ENCODE data around the gene OR4C16. TPM values are rescaled to one million over a fixed set of nuclear protein-coding genes. Genes with fewer than 3 reads are reported as not detected.

The OR4C16 gene
- not detected for polyA plus RNA-seq (ENCODE audit: low read depth in 6 of 6)

GRCh38 chr11:55571828-55572227 lies at the start of gene OR4C16:
Gene OR4C16 (plus strand): TSS chr11:55572128. CDS start chr11:55572128, 0 bp downstream.
- H3K27ac Mint-ChIP-seq = no peak within 1 kb of the TSS
- no peaks in the 10 kb centered on the region for H3K36me3 Mint-ChIP-seq
- no peaks in the 10 kb centered on the region for H3K4me1 Mint-ChIP-seq
- DNase-seq (no peak), ATAC-seq (ENCODE audit: low read depth in 2 of 2) (no peak)
- H3K27me3 Mint-ChIP-seq = no peaks in the 10 kb centered on the region
- H3K4me3 Mint-ChIP-seq = no peak within 1 kb of the TSS
- peaks cover 3 to 26% (median 16%) of the 10 kb centered on the region in 7 donors for H3K9me3 Mint-ChIP-seq

DNA sequence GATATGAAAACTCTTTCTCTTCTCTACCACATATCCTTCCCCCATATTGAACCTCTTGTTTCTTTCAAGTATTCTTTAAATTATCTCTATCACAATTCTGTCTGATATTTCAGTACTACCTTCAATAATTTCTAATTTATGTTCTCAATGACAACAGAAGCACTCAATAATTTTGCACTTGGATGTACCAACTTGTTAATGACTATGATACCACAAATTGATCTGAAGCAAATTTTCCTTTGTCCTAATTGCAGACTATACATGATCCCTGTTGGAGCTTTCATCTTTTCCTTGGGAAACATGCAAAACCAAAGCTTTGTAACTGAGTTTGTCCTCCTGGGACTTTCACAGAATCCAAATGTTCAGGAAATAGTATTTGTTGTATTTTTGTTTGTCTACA lies 17.8 kb upstream of the OR4C16 start, which contains the start of gene OR4C15:
OR4C15 (plus strand) TSS at position 301 of the 400 bp plus-strand sequence; CDS start at position 301, 0 bp downstream.
- H3K36me3 Mint-ChIP-seq = no peaks in the 10 kb centered on the region
- H3K4me3 Mint-ChIP-seq = no peak within 1 kb of the TSS
- H3K9me3 Mint-ChIP-seq = peaks cover 2 to 18% (median 13%) of the 10 kb centered on the region in 7 donors
- no peak within 1 kb of the TSS for H3K27ac Mint-ChIP-seq
- no peaks in the 10 kb centered on the region for H3K27me3 Mint-ChIP-seq
- DNase-seq = no peak
- no peaks in the 10 kb centered on the region for H3K4me1 Mint-ChIP-seq
- no peak for ATAC-seq (ENCODE audit: low read depth in 2 of 2)

- Mint-ChIP-seq H3K9me3 (peaks cover 6 to 26% (median 16%) of the 10 kb centered on the region in 7 donors), H3K4me1 (no peaks in the 10 kb centered on the region), H3K4me3 (no peak overlapping the region), H3K36me3 (no peaks in the 10 kb centered on the region), H3K27ac (no peak overlapping the region), H3K27me3 (no peaks in the 10 kb centered on the region)
- ATAC-seq (ENCODE audit: low read depth in 2 of 2) (no peak), DNase-seq (no peak)
Observed at GRCh38 chr11:55572548-55572947, 620 bp downstream of the OR4C16 start.

GRCh38 chr11:55607545-55607944 lies 35.6 kb downstream of the OR4C16 start, which contains the start of gene OR4C11:
Gene OR4C11 (minus strand): TSS chr11:55607645. CDS start chr11:55604373, 3,272 bp downstream.
- Mint-ChIP-seq H3K27ac (no peak within 1 kb of the TSS), H3K9me3 (peaks cover 1 to 11% (median 3%) of the 10 kb centered on the region in 7 donors)
- ATAC-seq (ENCODE audit: low read depth in 2 of 2) = no peak

More at GRCh38 chr11:55607545-55607944, 35.6 kb downstream of the OR4C16 start, which contains the start of gene OR4C11:
- Mint-ChIP-seq H3K36me3 (no peaks in the 10 kb centered on the region), H3K4me1 (no peaks in the 10 kb centered on the region), H3K4me3 (no peak within 1 kb of the TSS), H3K27me3 (no peaks in the 10 kb centered on the region)
- no peak for DNase-seq

Other genes starting within 250 kb of the OR4C16 start
- not detected for gene OR4A16, start 228.9 kb upstream of the OR4C16 start, polyA plus RNA-seq (ENCODE audit: low read depth in 6 of 6)
- gene OR4A15, start 204.2 kb upstream of the OR4C16 start, polyA plus RNA-seq (ENCODE audit: low read depth in 6 of 6) = not detected
- gene OR4C15, start 17.7 kb upstream of the OR4C16 start, polyA plus RNA-seq (ENCODE audit: low read depth in 6 of 6) = not detected
- not detected for gene OR4C11, start 35.5 kb downstream of the OR4C16 start, polyA plus RNA-seq (ENCODE audit: low read depth in 6 of 6)
- gene OR4P4, start 63.0 kb downstream of the OR4C16 start, polyA plus RNA-seq (ENCODE audit: low read depth in 6 of 6) = not detected
- not detected for gene OR4S2, start 76.2 kb downstream of the OR4C16 start, polyA plus RNA-seq (ENCODE audit: low read depth in 6 of 6)
- gene OR4C6, start 90.1 kb downstream of the OR4C16 start, polyA plus RNA-seq (ENCODE audit: low read depth in 6 of 6) = not detected
- gene OR5D13, start 201.3 kb downstream of the OR4C16 start, polyA plus RNA-seq (ENCODE audit: low read depth in 6 of 6) = not detected
- not detected for gene OR5D14, start 223.4 kb downstream of the OR4C16 start, polyA plus RNA-seq (ENCODE audit: low read depth in 6 of 6)
- gene OR5L1, start 239.2 kb downstream of the OR4C16 start, polyA plus RNA-seq (ENCODE audit: low read depth in 6 of 6) = not detected
- gene OR5D18, start 247.5 kb downstream of the OR4C16 start, polyA plus RNA-seq (ENCODE audit: low read depth in 6 of 6) = not detected